ENCODE data around the gene PIK3R6.

- TF ChIP-seq CTCF (IDR thresholded peaks at IDR 0.05) (no peak), POLR2A (IDR thresholded peaks at IDR 0.05) (no peak)
These were observed 5.8 kb downstream of the PIK3R6 start for GRCh38 chr17:8861495-8862181.
